GM21515 (cell line): ENCODE results near the gene RAB24.
"Not testable (repeated sequence)": the region's sequence is repeated elsewhere in the genome, so short reads cannot be mapped to it uniquely, and the experiment has no call there.

Experiments used
- ATAC-seq: cut with Tn5 transposase; IDR thresholded peaks from one replicate; pipeline ENCODE4 v1.9.1; 2021; ENCODE audit not compliant: unreplicated experiment

Gene RAB24

GRCh38 chr5:177303121-177303924 lies at the start of gene RAB24, which contains the start of gene PRELID1:
TSS of gene RAB24 (minus strand) at chr5:177303719. CDS start at chr5:177303288, 431 bp downstream.
TSS of gene PRELID1 (plus strand) at chr5:177303799. CDS start at chr5:177303986, 187 bp downstream.
- ATAC-seq, result peak; percentile 57

DNA sequence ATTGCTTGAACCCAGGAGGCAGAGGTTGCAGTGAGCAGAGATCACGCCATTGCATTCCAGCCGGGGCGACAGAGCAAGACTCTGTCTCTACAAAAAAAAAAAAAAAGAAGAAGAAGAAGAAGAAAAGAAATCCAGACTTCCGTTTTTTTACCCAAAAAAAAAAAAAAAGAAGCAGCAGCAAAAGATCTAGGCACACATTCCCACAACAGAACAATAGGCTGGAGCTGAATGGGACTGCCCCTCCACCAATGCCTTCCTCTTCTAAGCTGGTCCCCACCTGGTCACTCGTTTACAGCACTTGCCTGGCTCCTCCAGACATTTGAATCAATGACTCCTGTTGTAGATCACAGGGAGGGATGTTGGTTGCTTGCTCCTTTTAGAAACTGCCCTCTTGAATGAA lies 49.6 kb upstream of the RAB24 start:
- no peak for ATAC-seq

GRCh38 chr5:177351392-177352329 lies 48.1 kb upstream of the RAB24 start, which contains the start of gene LMAN2:
TSS of gene LMAN2 (minus strand) at chr5:177351668. CDS start at chr5:177351647, 21 bp downstream.
- peak; percentile 89 for ATAC-seq

- no peak for ATAC-seq
Measured at GRCh38 chr5:177350776-177351391, 47.4 kb upstream of the RAB24 start.

- no peak for ATAC-seq
Measured at GRCh38 chr5:177349762-177350161, 46.2 kb upstream of the RAB24 start.

DNA sequence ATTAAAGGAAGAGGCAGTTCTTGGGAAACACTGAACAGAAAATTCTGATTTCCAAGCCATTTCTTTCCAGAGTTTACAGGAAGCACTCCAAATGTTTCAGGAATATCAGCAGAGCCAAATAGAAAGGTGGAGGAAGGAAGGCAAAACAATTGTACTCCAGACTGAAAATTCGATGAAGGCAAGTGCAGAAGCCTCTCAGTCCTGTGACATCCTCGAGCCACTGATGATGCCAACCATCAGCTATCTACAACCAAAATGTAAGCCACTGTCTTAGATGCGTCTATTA lies 45.8 kb upstream of the RAB24 start:
- no peak for ATAC-seq

GRCh38 chr5:177347699-177348098 lies 44.2 kb upstream of the RAB24 start:
- no peak for ATAC-seq

DNA sequence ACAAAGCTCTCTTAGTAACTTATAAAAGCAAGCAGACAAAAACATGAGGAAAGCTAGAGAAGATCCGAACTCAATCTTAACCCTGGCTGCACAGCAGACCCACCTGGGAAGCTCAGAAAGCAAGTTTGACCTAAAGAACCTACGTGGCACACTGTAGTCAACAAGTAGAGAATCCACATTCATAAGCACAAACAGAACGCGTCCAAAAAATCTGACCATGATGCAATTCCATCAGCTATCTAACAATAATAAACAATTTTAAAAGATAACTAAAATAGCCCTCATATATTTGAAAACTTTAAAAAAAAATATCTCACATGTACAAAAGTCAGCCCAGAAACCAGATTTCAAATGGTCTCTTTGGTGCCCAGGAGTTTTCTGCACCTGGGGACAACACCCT lies 43.3 kb upstream of the RAB24 start:
- no peak for ATAC-seq

DNA sequence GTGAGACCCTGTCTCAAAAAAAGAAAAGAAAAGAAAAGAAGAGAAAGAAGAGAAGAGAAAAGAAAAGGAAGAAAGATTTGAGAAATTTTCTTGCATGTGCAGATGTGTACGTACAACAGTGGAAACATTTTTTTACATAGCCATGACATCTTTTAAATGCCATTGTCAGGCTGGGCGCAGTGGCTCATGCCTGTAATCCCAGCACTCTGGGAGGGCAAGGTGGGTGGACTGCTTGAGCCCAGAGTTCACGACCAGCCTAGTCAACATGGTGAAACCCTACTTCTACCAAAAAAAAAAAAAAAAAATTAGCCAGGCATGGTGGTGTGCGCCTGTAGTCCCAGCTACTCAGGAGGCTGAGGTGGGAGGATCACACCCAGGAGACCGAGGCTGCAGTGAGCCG lies 41.4 kb upstream of the RAB24 start:
- ATAC-seq, result no peak

- ATAC-seq, result no peak
Measured at GRCh38 chr5:177343777-177344176, 40.3 kb upstream of the RAB24 start.

DNA sequence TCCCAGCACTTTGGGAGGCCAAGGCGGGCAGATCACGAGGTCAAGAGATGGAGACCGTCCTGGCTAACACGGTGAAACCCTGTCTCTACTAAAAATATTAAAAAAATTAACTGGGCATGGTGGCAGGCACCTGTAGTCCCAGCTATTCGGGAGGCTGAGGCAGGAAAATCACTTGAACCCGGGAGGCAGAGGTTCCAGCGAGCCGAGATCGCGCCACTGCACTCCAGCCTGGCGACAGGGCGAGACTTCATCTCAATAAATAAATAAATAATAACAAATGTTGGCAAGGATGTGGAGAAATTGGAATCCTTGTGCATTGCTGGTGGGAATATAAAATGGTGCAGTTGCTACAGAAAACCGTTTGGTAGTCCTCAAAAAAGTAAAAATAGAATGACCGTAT lies 39.5 kb upstream of the RAB24 start:
- ATAC-seq, result not testable (repeated sequence)

- ATAC-seq, result no peak
Measured at GRCh38 chr5:177339107-177339638, 35.7 kb upstream of the RAB24 start.

DNA sequence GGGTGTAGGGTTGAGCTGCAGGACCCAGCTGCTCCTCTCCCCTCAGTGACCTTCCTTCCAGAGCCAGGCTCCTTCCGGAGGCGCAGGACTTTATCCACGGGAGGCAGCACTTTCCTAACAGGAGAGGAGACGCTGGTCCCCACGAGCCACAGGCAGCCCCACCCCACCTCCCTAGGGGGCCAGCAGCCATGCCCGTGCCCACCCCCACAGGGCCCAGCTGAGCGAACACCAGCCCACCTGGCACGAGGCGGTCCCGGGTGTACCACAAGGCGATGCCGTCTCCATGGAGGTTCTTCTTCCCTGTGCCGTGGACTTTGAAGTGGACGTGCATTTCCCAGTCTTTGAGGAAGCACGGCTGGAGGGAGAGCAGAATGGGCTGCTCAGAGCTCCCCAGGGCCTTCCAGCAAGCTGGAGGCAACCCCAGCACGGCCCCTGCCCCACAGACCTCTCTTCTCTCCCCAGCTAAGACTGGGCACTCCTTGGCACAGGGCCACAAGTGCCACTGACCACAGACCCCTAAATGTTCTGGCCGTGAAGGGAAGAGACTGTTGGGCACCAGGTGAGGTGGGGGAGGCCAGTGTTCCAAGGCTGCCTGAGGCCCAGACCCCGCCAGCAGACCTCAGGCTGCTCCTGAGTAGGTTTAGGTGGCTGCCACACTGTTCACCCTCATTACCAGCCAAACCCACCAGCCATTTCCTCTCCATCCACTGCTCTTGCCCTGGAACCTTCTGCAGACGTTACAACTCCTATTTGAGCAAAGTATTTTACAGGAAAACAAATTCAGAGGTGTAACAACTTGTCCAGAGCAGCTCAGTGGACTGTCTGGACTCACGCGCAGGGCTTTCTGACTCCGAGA lies 35.0 kb upstream of the RAB24 start:
- no peak for ATAC-seq

GRCh38 chr5:177336603-177337494 lies 33.3 kb upstream of the RAB24 start:
- ATAC-seq, result no peak

DNA sequence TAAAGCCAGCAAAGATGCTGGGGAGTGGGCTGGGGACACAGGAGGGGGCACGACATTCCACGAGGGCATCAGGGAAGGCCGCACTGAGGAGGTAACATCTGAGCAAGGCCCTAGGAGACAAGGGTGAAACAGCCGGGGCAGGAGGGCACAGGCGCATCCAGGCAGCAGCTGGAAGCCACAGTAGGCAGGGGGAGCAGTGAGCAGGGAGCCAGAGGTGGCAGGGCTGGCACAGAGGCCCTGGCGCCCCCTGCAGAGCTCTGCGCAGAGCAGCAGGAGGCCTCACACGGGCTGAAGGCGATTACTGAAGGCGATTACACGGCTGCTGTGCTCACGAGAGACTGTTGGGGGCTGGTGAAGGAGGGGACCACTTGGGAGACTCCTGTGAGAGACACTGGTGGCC lies 32.6 kb upstream of the RAB24 start:
- ATAC-seq, result no peak

- no peak for ATAC-seq
Measured at GRCh38 chr5:177335701-177336065, 32.2 kb upstream of the RAB24 start.

DNA sequence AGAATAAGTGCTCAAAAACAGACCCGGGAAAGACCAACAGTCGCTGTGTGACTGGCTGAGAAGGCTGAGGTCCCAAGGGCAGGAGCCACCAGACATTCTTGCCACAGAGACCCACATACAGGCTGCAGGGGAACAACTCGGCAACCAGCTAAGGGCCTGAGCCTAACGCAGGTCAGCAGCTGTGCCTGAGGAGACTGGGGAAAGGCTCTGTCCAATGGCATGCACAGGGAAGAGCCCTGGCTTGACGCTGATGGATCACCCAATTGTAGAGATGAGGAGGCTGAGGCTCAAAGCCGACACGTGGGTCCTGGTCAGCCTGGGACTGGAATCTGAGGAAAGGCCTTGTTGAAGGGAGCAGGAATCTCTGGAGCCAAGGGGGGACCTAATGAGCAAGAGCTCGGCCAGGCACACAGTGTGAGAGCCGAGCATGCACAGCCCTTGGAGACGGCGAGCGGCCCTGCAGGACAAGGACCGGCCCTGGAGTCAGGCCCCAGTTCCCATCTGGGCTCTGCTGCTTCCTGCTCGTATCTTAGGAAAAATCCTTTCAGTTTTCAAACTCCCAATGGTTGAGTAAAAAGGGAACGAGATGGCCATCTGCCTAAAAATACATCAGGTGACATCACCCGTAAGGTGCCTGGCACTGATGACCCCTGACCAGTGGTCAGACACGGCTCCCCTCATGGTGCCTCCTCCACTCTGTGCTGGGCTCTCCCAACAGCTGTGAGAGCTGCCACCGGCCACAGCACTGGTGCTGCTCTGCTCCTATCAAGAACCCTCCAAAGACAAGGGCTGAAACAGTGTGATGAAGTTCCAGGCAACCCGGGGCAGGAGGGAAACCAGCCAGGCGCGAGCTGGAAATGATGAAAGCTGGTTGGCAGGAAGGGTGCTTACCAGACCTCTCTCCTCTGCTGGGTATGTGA lies 31.5 kb upstream of the RAB24 start:
- no peak for ATAC-seq

- ATAC-seq, result no peak
Measured at GRCh38 chr5:177334155-177334551, 30.6 kb upstream of the RAB24 start.
